Liver (tissue), 9 donors: ENCODE results near the gene CCDC192. TPM values are rescaled to one million over a fixed set of nuclear protein-coding genes. Genes with fewer than 3 reads are reported as not detected.

Experiments used
- DNase-seq: peaks from one replicate; pipeline ENCODE4 v3.0.0-alpha.2; 2017; ENCODE audit warnings: low spot score
- H3K27ac ChIP-seq, 2 donors: one replicate each; pipeline ENCODE4 v1.7.0; 2013; ENCODE audit warnings: inconsistent platforms in 2 of 2, low read length in 2 of 2, control low read depth in 1 of 2, low read depth in 1 of 2, mild to moderate bottlenecking in 1 of 2
- H3K27me3 ChIP-seq, 4 donors: one replicate each; pipeline versions ENCODE4 v1.6.1 to v1.7.0; 2013; ENCODE audit warnings: low read length in 3 of 4, inconsistent platforms in 1 of 4, mild to moderate bottlenecking in 1 of 4, moderate library complexity in 1 of 4; ENCODE audit not compliant: control insufficient read depth in 4 of 4, insufficient read depth in 4 of 4
- H3K36me3 ChIP-seq, 4 donors: one replicate each; pipeline versions ENCODE4 v1.6.1 to v1.7.0; 2013; ENCODE audit warnings: low read length in 3 of 4, mild to moderate bottlenecking in 3 of 4, low read depth in 1 of 4, moderate library complexity in 1 of 4; ENCODE audit not compliant: control insufficient read depth in 4 of 4, insufficient read depth in 3 of 4
- H3K4me1 ChIP-seq, 4 donors: one replicate each; pipeline versions ENCODE4 v1.6.1 to v1.7.0; 2013; ENCODE audit warnings: low read length in 3 of 4, mild to moderate bottlenecking in 3 of 4, moderate library complexity in 1 of 4; ENCODE audit not compliant: control insufficient read depth in 4 of 4, insufficient read depth in 4 of 4
- H3K4me3 ChIP-seq, 3 donors: one replicate each; pipeline versions ENCODE4 v1.6.1 to v1.7.0; 2013; ENCODE audit warnings: low read length in 3 of 3, control low read depth in 1 of 3, low read depth in 1 of 3, mild to moderate bottlenecking in 1 of 3
- H3K9ac ChIP-seq, 2 donors: one replicate each; pipeline ENCODE4 v1.7.0; 2013; ENCODE audit warnings: low read length in 2 of 2, mild to moderate bottlenecking in 2 of 2, moderate library complexity in 2 of 2, control low read depth in 1 of 2, low read depth in 1 of 2
- H3K9me3 ChIP-seq, 4 donors: one replicate each; pipeline versions ENCODE4 v1.6.1 to v1.7.0; 2013; ENCODE audit warnings: low read length in 3 of 4; ENCODE audit not compliant: control insufficient read depth in 4 of 4
- EGR1 ChIP-seq, 2 donors: IDR thresholded peaks; 2 replicates each; pipeline ENCODE4 v1.6.1; 2016 to 2018; ENCODE audit warnings: antibody characterized with exemption in 2 of 2, low read depth in 2 of 2
- FOXA1 ChIP-seq: IDR thresholded peaks from 2 replicates; pipeline ENCODE4 v1.6.1; 2016; ENCODE audit warnings: antibody characterized with exemption
- FOXA2 ChIP-seq: IDR thresholded peaks from 2 replicates; pipeline ENCODE4 v1.6.1; 2016; ENCODE audit warnings: antibody characterized with exemption
- GABPA ChIP-seq, 2 donors: IDR thresholded peaks in 1 of 2; conservative IDR thresholded peaks in 1 of 2; 2 replicates each; pipeline ENCODE4 v1.6.1; 2016; ENCODE audit warnings: antibody characterized with exemption in 2 of 2, mild to moderate bottlenecking in 1 of 2, moderate library complexity in 1 of 2
- HNF4A ChIP-seq, 2 donors: conservative IDR thresholded peaks; 2 replicates each; pipeline ENCODE4 v1.6.1; 2016; ENCODE audit warnings: antibody characterized with exemption in 2 of 2, mild to moderate bottlenecking in 2 of 2
- HNF4G ChIP-seq: IDR thresholded peaks from 2 replicates; pipeline ENCODE4 v1.6.1; 2016; ENCODE audit warnings: antibody characterized with exemption
- JUND ChIP-seq, 2 donors: IDR thresholded peaks; 2 replicates each; pipeline ENCODE4 v1.6.1; 2016; ENCODE audit warnings: antibody characterized with exemption in 2 of 2
- NR2F2 ChIP-seq: IDR thresholded peaks from 2 replicates; pipeline ENCODE4 v1.6.1; 2016; ENCODE audit warnings: antibody characterized with exemption
- RAD21 ChIP-seq, 2 donors: IDR thresholded peaks; 2 replicates each; pipeline ENCODE4 v1.6.1; 2016; ENCODE audit warnings: antibody characterized with exemption in 2 of 2, mild to moderate bottlenecking in 2 of 2
- RXRA ChIP-seq, 2 donors: IDR thresholded peaks; 2 replicates each; pipeline ENCODE4 v1.6.1; 2017 to 2018; ENCODE audit warnings: antibody characterized with exemption in 2 of 2, mild to moderate bottlenecking in 1 of 2
- SP1 ChIP-seq: IDR thresholded peaks from 2 replicates; pipeline ENCODE4 v1.6.1; 2018; ENCODE audit warnings: antibody characterized with exemption, mild to moderate bottlenecking
- TAF1 ChIP-seq: conservative IDR thresholded peaks from 2 replicates; pipeline ENCODE4 v1.6.1; 2016; ENCODE audit warnings: antibody characterized with exemption, mild to moderate bottlenecking
- YY1 ChIP-seq: IDR thresholded peaks from 2 replicates; pipeline ENCODE4 v1.6.1; 2016; ENCODE audit warnings: antibody characterized with exemption, mild to moderate bottlenecking
- WGBS: extraction: QIAGEN DNeasy Blood & Tissue Kit; methylation state at CpG from one replicate; pipeline ENCODE4 v1.1.7; 2013; 5-methylcytosine and 5-hydroxymethylcytosine counted together
- polyA plus RNA-seq, 2 donors: library from polyadenylated mRNA; stranded (reverse) in 1 of 2; unstranded in 1 of 2; fragments of 200-250 nt in 1 of 2; fragments of >200 nt in 1 of 2; fragmentation: Nextera tagmentation in 1 of 2; extraction: Ambion mirVana in 1 of 2; gene quantifications; one replicate each; pipeline versions ENCODE4 v1.2.1 to v1.2.3, GENCODE V29; 2013 to 2015
- total RNA-seq, 2 donors: library from RNA; depleted of rRNA; stranded (reverse); fragments of >200 nt; gene quantifications; one replicate each; pipeline ENCODE4 v1.2.3, GENCODE V29; 2014
- TF ChIP-seq, protein P1 (sequence below): fragments of 150-350 bp; IDR thresholded peaks from 2 replicates; pipeline ENCODE4 v1.5.1; 2017; ENCODE audit warnings: improper control_type of control experiment, low read depth, low read length; ENCODE audit not compliant: missing input control
- TF ChIP-seq, protein P2 (sequence below): IDR thresholded peaks from 2 replicates; pipeline ENCODE4 v1.6.1; 2016; ENCODE audit warnings: antibody characterized with exemption
- TF ChIP-seq, protein P3 (sequence below): IDR thresholded peaks from 2 replicates; pipeline ENCODE4 v1.6.1; 2016; ENCODE audit warnings: antibody characterized with exemption, mild to moderate bottlenecking
- TF ChIP-seq, protein P4 (sequence below): IDR thresholded peaks from 2 replicates; pipeline ENCODE4 v1.6.1; 2016; ENCODE audit warnings: antibody characterized with exemption
- TF ChIP-seq, protein P5 (sequence below): IDR thresholded peaks from 2 replicates; pipeline ENCODE4 v1.6.1; 2016; ENCODE audit warnings: antibody characterized with exemption
- donor health status: healthy.
- donor health status: healthy.
- donor health status: healthy.
- donor health status: healthy.
- donor health status: healthy.

The CCDC192 gene
- total and polyA plus RNA-seq, 4 donors = not detected

DNA sequence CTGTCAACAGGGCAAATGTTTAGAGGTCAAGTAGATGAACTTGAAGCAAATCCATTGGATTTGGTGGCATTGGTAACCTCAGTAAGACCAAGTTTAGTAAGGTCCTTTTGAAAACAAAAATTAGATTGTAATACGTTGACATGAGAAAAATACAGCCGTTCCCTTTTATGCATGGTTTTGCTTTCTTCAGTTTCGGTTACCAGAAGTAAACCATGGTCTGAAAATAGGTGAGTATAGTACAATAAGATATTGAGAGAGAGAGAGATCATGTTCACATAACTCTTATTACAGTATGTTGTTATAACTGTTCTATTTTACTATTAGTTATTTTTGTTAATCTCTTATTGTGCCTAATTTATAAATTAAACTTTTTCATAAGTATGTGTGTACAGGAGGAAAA is 223.8 kb downstream of the CCDC192 start:
- Histone ChIP-seq H3K27ac (no peak overlapping the region), H3K4me1 (no peaks in the 10 kb centered on the region), H3K4me3 (no peak overlapping the region), H3K27me3 (no peaks in the 10 kb centered on the region), H3K9me3 (no peaks in the 10 kb centered on the region), H3K36me3 (no peaks in the 10 kb centered on the region), H3K9ac (no peak overlapping the region)
- WGBS = 96% methylated on average over 3 of the region's 3 CpGs
- TF ChIP-seq, protein P1, sequence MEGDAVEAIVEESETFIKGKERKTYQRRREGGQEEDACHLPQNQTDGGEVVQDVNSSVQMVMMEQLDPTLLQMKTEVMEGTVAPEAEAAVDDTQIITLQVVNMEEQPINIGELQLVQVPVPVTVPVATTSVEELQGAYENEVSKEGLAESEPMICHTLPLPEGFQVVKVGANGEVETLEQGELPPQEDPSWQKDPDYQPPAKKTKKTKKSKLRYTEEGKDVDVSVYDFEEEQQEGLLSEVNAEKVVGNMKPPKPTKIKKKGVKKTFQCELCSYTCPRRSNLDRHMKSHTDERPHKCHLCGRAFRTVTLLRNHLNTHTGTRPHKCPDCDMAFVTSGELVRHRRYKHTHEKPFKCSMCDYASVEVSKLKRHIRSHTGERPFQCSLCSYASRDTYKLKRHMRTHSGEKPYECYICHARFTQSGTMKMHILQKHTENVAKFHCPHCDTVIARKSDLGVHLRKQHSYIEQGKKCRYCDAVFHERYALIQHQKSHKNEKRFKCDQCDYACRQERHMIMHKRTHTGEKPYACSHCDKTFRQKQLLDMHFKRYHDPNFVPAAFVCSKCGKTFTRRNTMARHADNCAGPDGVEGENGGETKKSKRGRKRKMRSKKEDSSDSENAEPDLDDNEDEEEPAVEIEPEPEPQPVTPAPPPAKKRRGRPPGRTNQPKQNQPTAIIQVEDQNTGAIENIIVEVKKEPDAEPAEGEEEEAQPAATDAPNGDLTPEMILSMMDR = no peak
- TF ChIP-seq FOXA2 (no peak), SP1 (no peak), JUND (IDR thresholded peaks at IDR 0.05) (no peak), RAD21 (IDR thresholded peaks at IDR 0.05) (no peak), FOXA1 (no peak), RXRA (IDR thresholded peaks at IDR 0.05) (no peak), EGR1 (IDR thresholded peaks at IDR 0.05; ENCODE audit: low read depth in 2 of 2) (no peak), GABPA (IDR thresholded peaks at IDR 0.05 in 1 of 2, conservative IDR thresholded peaks at IDR 0.05 in 1 of 2) (no peak), NR2F2 (no peak), HNF4A (conservative IDR thresholded peaks at IDR 0.05) (no peak), HNF4G (no peak), TAF1 (no peak), YY1 (no peak)
- TF ChIP-seq, protein P2, sequence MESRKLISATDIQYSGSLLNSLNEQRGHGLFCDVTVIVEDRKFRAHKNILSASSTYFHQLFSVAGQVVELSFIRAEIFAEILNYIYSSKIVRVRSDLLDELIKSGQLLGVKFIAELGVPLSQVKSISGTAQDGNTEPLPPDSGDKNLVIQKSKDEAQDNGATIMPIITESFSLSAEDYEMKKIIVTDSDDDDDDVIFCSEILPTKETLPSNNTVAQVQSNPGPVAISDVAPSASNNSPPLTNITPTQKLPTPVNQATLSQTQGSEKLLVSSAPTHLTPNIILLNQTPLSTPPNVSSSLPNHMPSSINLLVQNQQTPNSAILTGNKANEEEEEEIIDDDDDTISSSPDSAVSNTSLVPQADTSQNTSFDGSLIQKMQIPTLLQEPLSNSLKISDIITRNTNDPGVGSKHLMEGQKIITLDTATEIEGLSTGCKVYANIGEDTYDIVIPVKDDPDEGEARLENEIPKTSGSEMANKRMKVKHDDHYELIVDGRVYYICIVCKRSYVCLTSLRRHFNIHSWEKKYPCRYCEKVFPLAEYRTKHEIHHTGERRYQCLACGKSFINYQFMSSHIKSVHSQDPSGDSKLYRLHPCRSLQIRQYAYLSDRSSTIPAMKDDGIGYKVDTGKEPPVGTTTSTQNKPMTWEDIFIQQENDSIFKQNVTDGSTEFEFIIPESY = no peak
- TF ChIP-seq, protein P3, sequence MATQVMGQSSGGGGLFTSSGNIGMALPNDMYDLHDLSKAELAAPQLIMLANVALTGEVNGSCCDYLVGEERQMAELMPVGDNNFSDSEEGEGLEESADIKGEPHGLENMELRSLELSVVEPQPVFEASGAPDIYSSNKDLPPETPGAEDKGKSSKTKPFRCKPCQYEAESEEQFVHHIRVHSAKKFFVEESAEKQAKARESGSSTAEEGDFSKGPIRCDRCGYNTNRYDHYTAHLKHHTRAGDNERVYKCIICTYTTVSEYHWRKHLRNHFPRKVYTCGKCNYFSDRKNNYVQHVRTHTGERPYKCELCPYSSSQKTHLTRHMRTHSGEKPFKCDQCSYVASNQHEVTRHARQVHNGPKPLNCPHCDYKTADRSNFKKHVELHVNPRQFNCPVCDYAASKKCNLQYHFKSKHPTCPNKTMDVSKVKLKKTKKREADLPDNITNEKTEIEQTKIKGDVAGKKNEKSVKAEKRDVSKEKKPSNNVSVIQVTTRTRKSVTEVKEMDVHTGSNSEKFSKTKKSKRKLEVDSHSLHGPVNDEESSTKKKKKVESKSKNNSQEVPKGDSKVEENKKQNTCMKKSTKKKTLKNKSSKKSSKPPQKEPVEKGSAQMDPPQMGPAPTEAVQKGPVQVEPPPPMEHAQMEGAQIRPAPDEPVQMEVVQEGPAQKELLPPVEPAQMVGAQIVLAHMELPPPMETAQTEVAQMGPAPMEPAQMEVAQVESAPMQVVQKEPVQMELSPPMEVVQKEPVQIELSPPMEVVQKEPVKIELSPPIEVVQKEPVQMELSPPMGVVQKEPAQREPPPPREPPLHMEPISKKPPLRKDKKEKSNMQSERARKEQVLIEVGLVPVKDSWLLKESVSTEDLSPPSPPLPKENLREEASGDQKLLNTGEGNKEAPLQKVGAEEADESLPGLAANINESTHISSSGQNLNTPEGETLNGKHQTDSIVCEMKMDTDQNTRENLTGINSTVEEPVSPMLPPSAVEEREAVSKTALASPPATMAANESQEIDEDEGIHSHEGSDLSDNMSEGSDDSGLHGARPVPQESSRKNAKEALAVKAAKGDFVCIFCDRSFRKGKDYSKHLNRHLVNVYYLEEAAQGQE = no peak
- TF ChIP-seq, protein P4, sequence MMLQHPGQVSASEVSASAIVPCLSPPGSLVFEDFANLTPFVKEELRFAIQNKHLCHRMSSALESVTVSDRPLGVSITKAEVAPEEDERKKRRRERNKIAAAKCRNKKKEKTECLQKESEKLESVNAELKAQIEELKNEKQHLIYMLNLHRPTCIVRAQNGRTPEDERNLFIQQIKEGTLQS = no peak
- TF ChIP-seq, protein P5, sequence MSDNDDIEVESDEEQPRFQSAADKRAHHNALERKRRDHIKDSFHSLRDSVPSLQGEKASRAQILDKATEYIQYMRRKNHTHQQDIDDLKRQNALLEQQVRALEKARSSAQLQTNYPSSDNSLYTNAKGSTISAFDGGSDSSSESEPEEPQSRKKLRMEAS = no peak
- DNase-seq = no peak
